Endothelial cell (in vitro differentiated cells): Measurements from ENCODE around the gene CAST. TPM values are rescaled to one million over a fixed set of nuclear protein-coding genes. Genes with fewer than 3 reads are reported as not detected.

ENCODE experiments used
- DNase-seq: peaks from one replicate; pipeline ENCODE4 v3.0.0; 2021; ENCODE audit warnings: low spot score
- H3K27ac Mint-ChIP-seq: one replicate; pipeline ENCODE4 v1.8.0; 2021; ENCODE audit warnings: mixed read lengths, inconsistent platforms; ENCODE audit not compliant: unreplicated experiment
- H3K27me3 Mint-ChIP-seq: one replicate; pipeline ENCODE4 v1.8.0; 2021; ENCODE audit warnings: mild to moderate bottlenecking, moderate library complexity, mixed read lengths, inconsistent platforms; ENCODE audit not compliant: unreplicated experiment
- H3K36me3 Mint-ChIP-seq: one replicate; pipeline ENCODE4 v1.8.0; 2021; ENCODE audit warnings: mild to moderate bottlenecking, low read depth, mixed read lengths, inconsistent platforms; ENCODE audit not compliant: unreplicated experiment
- H3K4me1 Mint-ChIP-seq: one replicate; pipeline ENCODE4 v1.8.0; 2021; ENCODE audit warnings: mild to moderate bottlenecking, mixed read lengths, inconsistent platforms; ENCODE audit not compliant: unreplicated experiment
- H3K4me3 Mint-ChIP-seq: one replicate; pipeline ENCODE4 v1.8.0; 2021; ENCODE audit warnings: mild to moderate bottlenecking, mixed read lengths, inconsistent platforms; ENCODE audit not compliant: unreplicated experiment
- H3K9me3 Mint-ChIP-seq: one replicate; pipeline ENCODE4 v1.8.0; 2021; ENCODE audit warnings: mixed read lengths, inconsistent platforms; ENCODE audit not compliant: unreplicated experiment
- CTCF ChIP-seq: fragments of 200-600 bp; sonication (generic); IDR thresholded peaks from one replicate; pipeline ENCODE4 v1.5.0; 2021; ENCODE audit warnings: antibody characterized with exemption; ENCODE audit not compliant: unreplicated experiment
- total RNA-seq: library from RNA; stranded (reverse); fragmentation: NEBNext Ultra II Directional; extraction: Animal tissue kit (Norgen Biotek cat#: 25700); gene quantifications from one replicate; pipeline ENCODE4 v1.2.1, GENCODE V29; 2021; ENCODE audit not compliant: unreplicated experiment

The CAST gene
- total RNA-seq, 1 donor from 2014 or later = 105 TPM

- H3K27me3 Mint-ChIP-seq = peaks cover 3% of the 10 kb centered on the region
- no peaks in the 10 kb centered on the region for H3K9me3 Mint-ChIP-seq
- H3K36me3 Mint-ChIP-seq = no peaks in the 10 kb centered on the region
- no peak overlapping the region for H3K27ac Mint-ChIP-seq
- no peak for TF ChIP-seq CTCF
- DNase-seq = no peak
- no peak overlapping the region for H3K4me3 Mint-ChIP-seq
- H3K4me1 Mint-ChIP-seq = no peaks in the 10 kb centered on the region
These were observed 12.3 kb upstream of the CAST start for GRCh38 chr5:96649681-96650540.

- no peaks in the 10 kb centered on the region for H3K4me1 Mint-ChIP-seq
- no peak for DNase-seq
- H3K9me3 Mint-ChIP-seq = no peaks in the 10 kb centered on the region
- H3K27me3 Mint-ChIP-seq = peaks cover 3% of the 10 kb centered on the region
- H3K36me3 Mint-ChIP-seq = no peaks in the 10 kb centered on the region
- TF ChIP-seq CTCF = no peak
- H3K4me3 Mint-ChIP-seq = no peak overlapping the region
- no peak overlapping the region for H3K27ac Mint-ChIP-seq
These were observed 11.1 kb upstream of the CAST start for GRCh38 chr5:96651047-96651446.

- Mint-ChIP-seq H3K27me3 (peaks cover 3% of the 10 kb centered on the region), H3K4me1 (no peaks in the 10 kb centered on the region), H3K4me3 (no peak overlapping the region), H3K27ac (no peak overlapping the region), H3K9me3 (no peaks in the 10 kb centered on the region), H3K36me3 (no peaks in the 10 kb centered on the region)
- TF ChIP-seq CTCF = peak; percentile 32
- DNase-seq = peak; percentile 21
These were observed 10.0 kb upstream of the CAST start for GRCh38 chr5:96651948-96652753.

GRCh38 chr5:96652769-96653454 lies 9.3 kb upstream of the CAST start:
- no peaks in the 10 kb centered on the region for H3K9me3 Mint-ChIP-seq
- H3K36me3 Mint-ChIP-seq = no peaks in the 10 kb centered on the region
- DNase-seq = no peak
- H3K4me3 Mint-ChIP-seq = no peak overlapping the region
- H3K27ac Mint-ChIP-seq = no peak overlapping the region
- peaks cover 3% of the 10 kb centered on the region for H3K27me3 Mint-ChIP-seq
- no peak for TF ChIP-seq CTCF
- no peaks in the 10 kb centered on the region for H3K4me1 Mint-ChIP-seq
